Kidney epithelial cell (primary cell): ENCODE measurements around the gene PAK1. TPM values are rescaled to one million over a fixed set of nuclear protein-coding genes. Genes with fewer than 3 reads are reported as not detected.
"Not testable (repeated sequence)": the region's sequence is repeated elsewhere in the genome, so short reads cannot be mapped to it uniquely, and the experiment has no call there.

ENCODE experiments used
- DNase-seq: peaks from one replicate; pipeline ENCODE4 v3.0.0-alpha.2; 2010; ENCODE audit warnings: low read depth
- H3K27me3 ChIP-seq: 2 replicates; pipeline ENCODE4 v1.6.0; 2011; ENCODE audit warnings: low read length; ENCODE audit not compliant: control insufficient read depth, insufficient read depth
- H3K36me3 ChIP-seq: 2 replicates; pipeline ENCODE4 v1.5.1; 2011; ENCODE audit warnings: low read length; ENCODE audit not compliant: control insufficient read depth, insufficient read depth
- H3K4me3 ChIP-seq: 2 replicates; pipeline ENCODE4 v1.5.1; 2011; ENCODE audit warnings: low read depth, mild to moderate bottlenecking, control low read depth, low read length
- CTCF ChIP-seq: IDR thresholded peaks from 2 replicates; pipeline ENCODE4 v1.5.1; 2011; ENCODE audit warnings: mild to moderate bottlenecking, moderate library complexity, low read length, control low read depth, inconsistent platforms; ENCODE audit not compliant: insufficient read depth, poor library complexity, severe bottlenecking
- total RNA-seq: library from RNA; depleted of rRNA; stranded (reverse); fragments of >200 nt; gene quantifications from 2 replicates; pipeline ENCODE4 v1.2.3, GENCODE V29; 2015

Gene PAK1
- total RNA-seq, 1 donor from 2014 or later, result 35.3 TPM

GRCh38 chr11:77497368-77497767 lies 23.5 kb upstream of the PAK1 start:
- Histone ChIP-seq H3K4me3 (no peak overlapping the region), H3K27me3 (no peaks in the 10 kb centered on the region), H3K36me3 (no peaks in the 10 kb centered on the region)
- no peak for DNase-seq
- no peak for TF ChIP-seq CTCF

GRCh38 chr11:77495526-77495925 lies 21.6 kb upstream of the PAK1 start:
- Histone ChIP-seq H3K4me3 (no peak overlapping the region), H3K27me3 (no peaks in the 10 kb centered on the region), H3K36me3 (no peaks in the 10 kb centered on the region)
- no peak for TF ChIP-seq CTCF
- no peak for DNase-seq

GRCh38 chr11:77490035-77490434 lies 16.1 kb upstream of the PAK1 start:
- not testable (repeated sequence) for DNase-seq, H3K4me3 ChIP-seq, H3K36me3 ChIP-seq, H3K27me3 ChIP-seq

GRCh38 chr11:77487790-77488189 lies 13.9 kb upstream of the PAK1 start:
- DNase-seq, result no peak

GRCh38 chr11:77479746-77480352 lies 6.0 kb upstream of the PAK1 start:
- Histone ChIP-seq H3K4me3 (no peak overlapping the region), H3K36me3 (no peaks in the 10 kb centered on the region), H3K27me3 (no peaks in the 10 kb centered on the region)
- TF ChIP-seq CTCF, result no peak
- DNase-seq, result no peak

More at GRCh38 chr11:77487790-77488189, 13.9 kb upstream of the PAK1 start:
- no peak for TF ChIP-seq CTCF
- no peaks in the 10 kb centered on the region for H3K27me3 ChIP-seq
- H3K4me3 ChIP-seq, result no peak overlapping the region
- H3K36me3 ChIP-seq, result no peaks in the 10 kb centered on the region

GRCh38 chr11:77475206-77475605 lies 1.3 kb upstream of the PAK1 start:
- Histone ChIP-seq H3K36me3 (no peaks in the 10 kb centered on the region), H3K4me3 (no peak overlapping the region), H3K27me3 (no peaks in the 10 kb centered on the region)
- no peak for TF ChIP-seq CTCF
- no peak for DNase-seq
